ENCODE data around the gene CTSD.

The CTSD gene

DNA sequence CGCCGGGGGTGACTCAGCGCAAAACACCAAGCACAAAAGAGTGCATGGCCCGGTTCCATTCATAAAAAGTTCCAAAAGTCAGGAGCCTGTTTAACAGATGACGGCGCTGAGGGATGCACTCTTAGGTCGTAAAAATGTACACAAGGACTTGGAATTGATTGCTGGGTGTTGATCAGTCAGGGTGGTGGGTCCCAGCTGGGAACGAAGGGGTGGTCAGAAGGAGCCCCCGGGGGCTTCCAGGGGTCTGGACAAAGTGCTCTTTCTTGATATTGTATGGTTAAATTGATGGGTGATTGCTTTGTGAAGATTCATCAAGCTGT, 34.1 kb downstream of the CTSD start:
- no peak for DNase-seq (ENCODE audit: low spot score)
- Histone ChIP-seq H3K36me3 (ENCODE audit: low read depth) (no peaks in the 10 kb centered on the region), H3K27ac (ENCODE audit: poor library complexity, severe bottlenecking) (no peak overlapping the region), H3K9me3 (ENCODE audit: severe bottlenecking) (no peaks in the 10 kb centered on the region), H3K4me3 (ENCODE audit: severe bottlenecking) (no peak overlapping the region), H3K4me1 (ENCODE audit: insufficient read depth, poor library complexity, severe bottlenecking) (no peaks in the 10 kb centered on the region), H3K27me3 (ENCODE audit: insufficient read depth, poor library complexity, severe bottlenecking) (no peaks in the 10 kb centered on the region)
- no peak for TF ChIP-seq CTCF (IDR thresholded peaks at IDR 0.05; ENCODE audit: poor library complexity, severe bottlenecking)
- no peak for ATAC-seq (ENCODE audit: low read depth)

DNA sequence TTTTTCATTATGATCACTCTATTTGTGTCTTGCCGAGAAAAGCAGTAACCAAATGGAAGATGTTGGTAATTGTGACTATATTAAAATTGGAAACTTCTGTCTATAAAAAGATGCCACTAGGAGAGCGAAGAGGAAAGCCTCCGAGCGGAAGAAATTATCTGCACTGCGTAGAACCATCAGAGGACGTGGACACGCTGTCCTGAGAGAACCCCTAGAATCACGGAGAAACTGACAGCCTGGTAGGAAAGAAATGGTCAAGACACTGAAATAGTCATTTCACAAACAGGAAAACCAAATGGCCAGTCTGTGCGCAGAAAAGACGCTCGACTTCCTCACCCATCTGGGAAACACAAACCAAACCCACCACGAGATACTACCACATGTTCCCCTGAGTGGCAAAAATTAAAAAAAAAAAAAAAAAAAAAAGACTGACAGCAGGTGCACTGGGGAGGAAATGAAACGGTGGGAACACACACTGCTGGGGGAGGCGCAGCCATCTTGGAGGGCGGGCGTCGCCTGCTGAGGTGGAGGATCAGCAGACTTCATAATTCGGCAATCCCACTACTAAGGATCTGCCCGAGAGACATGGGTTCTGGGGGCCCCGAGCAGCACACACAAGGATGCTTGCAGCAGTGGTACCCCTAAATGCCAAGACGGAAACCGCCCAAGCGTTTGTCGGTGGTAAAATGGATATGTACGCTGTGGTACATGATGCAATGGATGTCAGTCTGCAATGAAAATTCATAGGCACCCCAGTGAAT, 34.6 kb downstream of the CTSD start:
- H3K27me3 ChIP-seq (ENCODE audit: insufficient read depth, poor library complexity, severe bottlenecking), result no peaks in the 10 kb centered on the region
- no peaks in the 10 kb centered on the region for H3K9me3 ChIP-seq (ENCODE audit: severe bottlenecking)
- no peaks in the 10 kb centered on the region for H3K36me3 ChIP-seq (ENCODE audit: low read depth)
- no peak for TF ChIP-seq CTCF (IDR thresholded peaks at IDR 0.05; ENCODE audit: poor library complexity, severe bottlenecking)
- H3K4me3 ChIP-seq (ENCODE audit: severe bottlenecking), result no peak overlapping the region
- H3K4me1 ChIP-seq (ENCODE audit: insufficient read depth, poor library complexity, severe bottlenecking), result no peaks in the 10 kb centered on the region
- DNase-seq (ENCODE audit: low spot score), result no peak
- ATAC-seq (ENCODE audit: low read depth), result no peak
- no peak overlapping the region for H3K27ac ChIP-seq (ENCODE audit: poor library complexity, severe bottlenecking)

GRCh38 chr11:1728301-1728700, 35.4 kb downstream of the CTSD start:
- Histone ChIP-seq H3K4me3 (ENCODE audit: severe bottlenecking) (no peak overlapping the region), H3K9me3 (ENCODE audit: severe bottlenecking) (no peaks in the 10 kb centered on the region), H3K27me3 (ENCODE audit: insufficient read depth, poor library complexity, severe bottlenecking) (no peaks in the 10 kb centered on the region), H3K36me3 (ENCODE audit: low read depth) (no peaks in the 10 kb centered on the region), H3K27ac (ENCODE audit: poor library complexity, severe bottlenecking) (no peak overlapping the region), H3K4me1 (ENCODE audit: insufficient read depth, poor library complexity, severe bottlenecking) (no peaks in the 10 kb centered on the region)
- DNase-seq (ENCODE audit: low spot score) (no peak), ATAC-seq (ENCODE audit: low read depth) (no peak)
- no peak for TF ChIP-seq CTCF (IDR thresholded peaks at IDR 0.05; ENCODE audit: poor library complexity, severe bottlenecking)

DNA sequence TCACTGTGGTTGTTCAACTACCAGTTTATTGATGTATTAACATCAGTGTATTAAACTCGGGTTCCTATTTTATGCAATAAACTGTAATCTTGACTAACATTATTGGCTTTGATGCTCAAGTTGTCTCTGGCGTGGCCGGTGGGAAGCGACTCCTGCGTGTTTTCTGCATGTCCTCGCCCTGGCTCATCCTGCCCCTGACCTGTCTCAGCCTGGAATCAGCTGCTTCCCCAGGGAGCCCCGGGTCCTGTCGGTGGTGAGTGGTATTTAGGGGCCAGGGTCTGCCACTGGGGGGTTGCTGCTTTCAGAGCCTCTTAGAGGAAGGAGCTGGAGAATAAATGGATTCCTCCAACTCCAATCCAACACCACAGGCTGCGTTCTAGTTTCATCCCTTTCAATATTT, 35.9 kb downstream of the CTSD start:
- TF ChIP-seq CTCF (IDR thresholded peaks at IDR 0.05; ENCODE audit: poor library complexity, severe bottlenecking), result no peak
- H3K27me3 ChIP-seq (ENCODE audit: insufficient read depth, poor library complexity, severe bottlenecking), result no peaks in the 10 kb centered on the region
- no peaks in the 10 kb centered on the region for H3K4me1 ChIP-seq (ENCODE audit: insufficient read depth, poor library complexity, severe bottlenecking)
- no peak overlapping the region for H3K27ac ChIP-seq (ENCODE audit: poor library complexity, severe bottlenecking)
- DNase-seq (ENCODE audit: low spot score) (no peak), ATAC-seq (ENCODE audit: low read depth) (no peak)
- no peaks in the 10 kb centered on the region for H3K9me3 ChIP-seq (ENCODE audit: severe bottlenecking)
- no peak overlapping the region for H3K4me3 ChIP-seq (ENCODE audit: severe bottlenecking)
- no peaks in the 10 kb centered on the region for H3K36me3 ChIP-seq (ENCODE audit: low read depth)

GRCh38 chr11:1727096-1727690, 36.5 kb downstream of the CTSD start:
- no peaks in the 10 kb centered on the region for H3K9me3 ChIP-seq (ENCODE audit: severe bottlenecking)
- no peak for TF ChIP-seq CTCF (IDR thresholded peaks at IDR 0.05; ENCODE audit: poor library complexity, severe bottlenecking)
- no peaks in the 10 kb centered on the region for H3K4me1 ChIP-seq (ENCODE audit: insufficient read depth, poor library complexity, severe bottlenecking)
- no peak for ATAC-seq (ENCODE audit: low read depth)
- no peak overlapping the region for H3K27ac ChIP-seq (ENCODE audit: poor library complexity, severe bottlenecking)
- DNase-seq (ENCODE audit: low spot score), result no peak
- no peaks in the 10 kb centered on the region for H3K27me3 ChIP-seq (ENCODE audit: insufficient read depth, poor library complexity, severe bottlenecking)
- no peaks in the 10 kb centered on the region for H3K36me3 ChIP-seq (ENCODE audit: low read depth)
- no peak overlapping the region for H3K4me3 ChIP-seq (ENCODE audit: severe bottlenecking)

All from RWPE2 (cell line).